GM23248 (cell line): ENCODE results near the gene MRS2.

ENCODE experiments used
- EZH2 ChIP-seq: fragments of 200-600 bp; sonication (generic); IDR thresholded peaks from 2 replicates; pipeline ENCODE4 v1.6.1; 2018; ENCODE audit warnings: antibody characterized with exemption, mild to moderate bottlenecking; ENCODE audit not compliant: insufficient read depth, poor library complexity, severe bottlenecking
- EZH2phosphoT487 ChIP-seq: fragments of 200-600 bp; sonication (generic); IDR thresholded peaks from 2 replicates; pipeline ENCODE4 v1.6.1; 2018; ENCODE audit warnings: antibody characterized with exemption, moderate library complexity, mild to moderate bottlenecking, low read depth; ENCODE audit not compliant: insufficient read depth

DNA sequence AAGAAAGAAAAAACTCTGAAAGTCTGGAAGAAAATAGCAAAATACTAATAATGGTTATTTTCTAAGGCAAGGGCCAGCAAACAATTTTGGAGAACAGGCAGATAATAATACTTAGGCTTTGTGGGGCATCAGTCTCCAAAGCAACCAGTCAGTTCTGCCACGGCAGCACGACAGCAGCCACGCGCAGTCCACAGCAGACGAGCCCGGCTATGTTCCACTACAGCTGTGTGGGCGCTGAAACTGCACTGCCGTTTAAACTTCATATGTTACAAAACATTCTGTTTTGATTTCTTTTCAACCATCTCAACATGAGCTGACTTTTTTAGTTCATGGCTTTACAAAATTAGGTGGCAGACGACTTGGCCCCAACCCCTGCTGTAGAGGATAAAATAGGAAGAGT lies 29.9 kb downstream of the MRS2 start:
- TF ChIP-seq EZH2phosphoT487 (no peak), EZH2 (no peak)
